Right forelimb (tissue), 1 donor: ENCODE results near the gene B3GALT4.
A peak's percentile ranks its signal among the peaks of the same experiment; 100 is the strongest.

Experiments used
- DNase-seq: peaks from one replicate; pipeline ENCODE4 v3.0.0-alpha.2; 2018

B3GALT4 gene

DNA sequence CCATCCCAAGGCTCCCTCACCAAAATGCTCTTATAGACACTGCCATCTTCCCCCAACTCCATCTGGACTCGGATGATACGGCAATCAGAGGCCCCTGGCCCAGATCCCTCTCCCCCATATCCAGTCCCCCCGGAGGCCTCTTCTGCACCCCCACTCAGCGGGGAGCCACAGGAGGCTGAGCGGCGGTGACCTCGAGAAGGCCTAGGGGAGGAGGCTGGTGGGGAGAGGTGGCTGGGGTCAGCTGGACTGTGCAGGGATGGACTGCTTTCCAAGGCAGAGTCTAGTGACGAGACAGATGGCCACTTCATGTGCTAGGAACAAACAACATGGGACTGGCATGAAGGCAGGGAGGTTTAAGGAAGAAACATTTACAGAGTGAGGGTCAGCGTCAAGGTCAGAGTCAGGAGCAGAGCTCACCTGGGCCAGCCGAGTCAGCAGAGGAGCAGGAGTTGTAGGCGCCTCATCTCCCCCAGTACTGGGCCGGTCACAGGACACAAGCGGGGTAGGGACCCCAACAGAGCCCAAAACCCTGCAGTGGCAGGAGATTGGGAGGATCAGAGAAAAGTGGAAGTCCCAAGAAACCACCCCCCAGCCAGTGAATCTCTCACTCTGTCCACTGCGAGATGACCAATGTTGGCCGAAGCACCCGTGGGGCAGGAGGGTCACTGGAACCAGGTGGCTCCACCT lies 16.2 kb downstream of the B3GALT4 start:
- no peak for DNase-seq

GRCh38 chr6:33294086-33294823 lies 17.3 kb downstream of the B3GALT4 start:
- no peak for DNase-seq

DNA sequence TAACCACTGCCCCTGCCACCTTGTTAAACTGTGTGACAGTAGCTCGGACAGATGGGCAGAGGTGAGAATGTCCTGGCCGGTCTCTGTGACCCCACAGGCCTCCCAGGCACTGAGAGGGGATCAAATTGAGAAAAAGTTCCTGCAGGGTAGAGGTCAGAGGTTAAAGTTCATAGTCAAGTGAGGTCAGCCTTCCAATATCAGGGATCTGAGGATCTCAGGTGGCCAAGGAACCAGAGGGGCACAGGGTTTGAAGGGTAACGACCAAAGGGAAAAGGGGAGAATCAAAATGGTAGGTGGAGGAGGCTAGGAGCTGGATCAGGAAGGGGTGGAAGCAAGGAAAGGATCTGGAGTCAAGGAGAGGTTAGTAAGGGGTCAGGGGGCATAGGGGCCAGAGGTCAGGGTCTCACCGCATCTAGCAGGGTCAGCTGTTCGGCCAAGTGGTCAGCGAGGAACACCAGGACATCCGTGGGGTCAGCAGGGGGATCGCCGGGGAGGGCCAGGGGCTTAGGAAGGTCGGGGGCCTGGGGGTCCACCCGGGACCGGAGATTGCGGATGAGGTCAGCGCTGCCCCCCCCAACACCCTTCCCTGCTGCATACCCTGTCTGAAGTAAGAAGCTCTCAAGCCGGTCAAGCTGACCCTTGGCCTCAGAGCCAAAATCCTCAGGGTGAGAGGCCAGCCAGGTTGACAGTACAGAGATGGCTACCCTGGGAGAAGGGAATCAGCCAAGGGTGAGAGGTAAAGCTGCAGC lies 18.9 kb downstream of the B3GALT4 start:
- no peak for DNase-seq

DNA sequence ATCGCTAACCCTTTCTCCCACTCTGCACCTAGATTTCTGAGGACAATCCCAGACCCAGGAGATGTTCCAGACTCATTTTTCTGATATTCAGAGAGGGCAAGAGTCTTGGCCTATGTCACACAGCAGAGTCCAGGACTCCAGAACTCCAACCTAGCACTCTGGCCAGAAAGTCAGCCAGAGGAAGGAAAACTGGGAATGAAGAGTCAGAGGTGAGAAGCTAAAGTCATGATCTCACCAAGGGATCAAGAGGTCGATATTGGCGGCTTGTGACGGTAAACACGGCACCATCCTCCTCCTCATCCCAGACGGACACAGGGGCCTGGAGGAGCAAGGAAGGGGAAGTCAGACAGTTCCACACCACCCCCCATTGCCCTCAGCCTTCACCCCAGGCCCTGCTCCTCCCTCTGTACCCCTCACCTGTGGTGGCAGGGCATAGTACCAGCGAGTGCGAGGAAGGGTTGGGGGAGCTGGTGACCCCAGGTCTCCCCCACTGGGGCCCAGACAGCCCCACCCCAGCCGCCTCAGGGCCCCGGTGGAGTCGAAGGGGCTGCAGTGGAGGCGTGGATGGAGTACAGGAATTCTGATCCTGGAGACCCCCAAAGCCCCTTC lies 20.0 kb downstream of the B3GALT4 start:
- no peak for DNase-seq

- no peak for DNase-seq
Measured at GRCh38 chr6:33297406-33297955, 20.6 kb downstream of the B3GALT4 start.

- peak; percentile 85 for DNase-seq
Measured at GRCh38 chr6:33297956-33298772, 21.2 kb downstream of the B3GALT4 start.

- peak; percentile 88 for DNase-seq
Measured at GRCh38 chr6:33298773-33299236, 21.9 kb downstream of the B3GALT4 start, which contains the start of gene RGL2. Gene RGL2 (minus strand): TSS chr6:33298942. CDS start chr6:33298610, 332 bp downstream.

GRCh38 chr6:33299237-33299944 lies 22.5 kb downstream of the B3GALT4 start:
- peak; percentile 94 for DNase-seq

GRCh38 chr6:33301877-33302276 lies 25.0 kb downstream of the B3GALT4 start:
- no peak for DNase-seq

- DNase-seq, result no peak
Measured at GRCh38 chr6:33304216-33304615, 27.3 kb downstream of the B3GALT4 start.

DNA sequence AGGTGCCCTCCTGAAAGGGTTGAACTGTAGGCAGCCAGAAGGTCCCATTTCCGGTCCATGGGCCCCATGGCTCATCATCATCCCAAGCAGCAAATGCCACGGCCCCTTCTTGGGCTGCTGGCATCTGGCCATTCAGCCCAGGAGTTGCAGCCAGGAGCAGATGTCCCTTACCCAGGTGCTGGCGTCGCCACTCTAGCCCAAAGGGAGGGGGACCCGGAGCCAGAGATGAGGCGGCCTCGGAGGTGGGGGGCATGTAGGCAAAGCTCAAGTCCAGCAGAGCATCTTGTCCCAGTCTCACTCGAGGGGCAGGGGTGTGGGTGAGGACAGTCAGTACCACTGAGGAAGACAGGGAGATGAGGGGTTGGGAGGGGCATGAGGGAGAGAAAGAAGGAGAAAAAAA lies 28.1 kb downstream of the B3GALT4 start:
- no peak for DNase-seq

GRCh38 chr6:33306356-33306755 lies 29.4 kb downstream of the B3GALT4 start:
- no peak for DNase-seq

DNA sequence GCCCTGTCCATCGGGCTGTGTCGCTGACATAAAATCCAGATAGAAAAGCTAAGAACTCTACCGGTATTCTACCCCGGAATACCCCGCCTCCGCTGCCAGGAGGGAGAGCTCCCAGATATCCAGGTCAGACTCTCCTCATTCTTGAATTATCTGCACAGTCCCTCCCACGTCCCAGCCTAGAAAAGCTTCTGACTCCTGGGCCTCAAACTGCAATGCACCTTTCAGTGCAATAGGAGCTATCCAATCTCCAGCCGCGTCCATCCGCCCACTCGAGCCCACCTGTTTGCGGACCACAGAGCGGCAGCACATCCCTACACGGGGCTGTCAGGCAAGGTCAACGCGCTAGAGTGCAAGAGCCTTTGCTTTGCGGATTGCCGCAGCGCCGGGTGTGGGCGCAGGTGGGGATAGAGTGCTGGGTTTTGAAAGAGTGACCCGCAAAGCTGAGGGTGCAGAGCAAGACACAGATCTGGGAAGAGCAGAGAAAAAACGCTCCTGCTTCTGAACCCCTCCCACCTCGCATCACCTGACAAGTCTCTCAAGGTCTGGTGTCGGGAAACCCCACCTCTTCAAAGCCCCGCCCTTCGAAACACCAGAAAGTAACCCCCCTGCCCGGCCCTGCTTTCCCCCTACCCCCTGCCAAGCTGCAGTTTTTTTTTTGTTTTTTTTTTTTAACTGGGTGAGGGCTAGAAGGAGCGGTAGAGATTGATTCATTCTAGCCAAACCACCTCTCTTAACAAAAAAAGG lies 35.6 kb downstream of the B3GALT4 start:
- DNase-seq, result peak; percentile 66

- DNase-seq, result peak; percentile 71
Measured at GRCh38 chr6:33313105-33313708, 36.3 kb downstream of the B3GALT4 start.

DNA sequence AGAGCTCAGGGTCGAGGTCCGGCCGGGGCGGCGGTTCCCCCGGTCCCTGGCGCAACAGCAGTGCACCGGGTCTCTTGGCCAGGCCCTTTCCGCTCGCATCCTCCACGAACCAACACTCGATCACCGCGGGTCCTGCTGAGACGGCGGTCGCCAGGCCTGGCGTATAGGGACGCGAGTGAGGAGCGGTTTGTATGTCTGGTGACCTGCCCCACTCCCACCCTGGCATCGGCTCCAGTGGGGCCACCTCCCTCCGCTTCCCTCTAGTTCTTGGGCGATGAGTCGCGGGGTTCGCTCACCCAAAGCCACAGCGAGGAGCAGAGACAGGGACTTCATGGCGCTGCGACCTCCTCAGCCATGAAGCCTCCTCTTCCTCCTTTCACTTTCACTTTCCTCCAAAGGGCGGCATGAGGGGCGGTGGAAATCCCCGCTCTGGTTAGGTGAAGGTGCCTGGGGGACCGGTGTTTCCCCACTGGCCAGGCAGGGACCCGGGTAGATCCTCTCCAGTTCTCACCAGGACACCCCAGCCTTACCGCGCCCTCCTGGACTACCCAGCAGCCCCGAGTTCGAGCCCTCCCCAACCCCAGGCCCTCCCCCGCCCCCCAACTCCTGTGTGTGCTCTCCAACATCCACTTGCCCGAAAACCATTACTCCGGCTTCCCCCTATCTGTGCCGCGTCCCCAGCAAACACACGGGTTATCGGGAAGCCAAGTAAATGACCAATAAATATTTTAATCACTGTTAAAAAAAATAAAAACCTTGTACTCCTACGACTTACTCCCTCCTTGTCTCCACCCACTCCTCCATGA lies 37.0 kb downstream of the B3GALT4 start, which contains the start of gene TAPBP:
Gene TAPBP, minus strand, starts transcription at position 370 of the 806 bp plus-strand sequence. Its CDS starts 37 bp downstream, at position 333.
- peak; percentile 80 for DNase-seq

DNA sequence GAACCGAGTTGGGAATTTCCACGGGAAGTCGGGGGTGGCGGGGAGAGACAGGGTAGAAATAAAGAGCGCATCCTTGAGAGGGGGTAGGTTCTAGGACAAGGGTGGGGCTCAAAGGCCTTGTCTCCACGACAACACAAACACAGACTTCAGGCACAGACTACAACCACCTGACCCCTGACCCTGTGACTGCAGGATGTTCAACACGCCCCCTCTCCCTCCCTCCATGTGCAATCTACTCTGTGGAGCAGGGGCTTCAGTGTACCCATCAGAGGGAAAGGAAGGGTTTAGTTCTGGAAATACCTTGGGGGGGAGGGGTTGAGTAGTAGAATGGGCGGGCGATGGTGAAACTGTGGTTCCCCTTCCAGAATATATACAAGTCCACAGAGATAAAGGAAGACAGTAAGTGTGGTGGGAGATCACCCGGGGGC lies 37.6 kb downstream of the B3GALT4 start:
- DNase-seq, result peak; percentile 73

- DNase-seq, result no peak
Measured at GRCh38 chr6:33314943-33315792, 38.2 kb downstream of the B3GALT4 start.
